Activated CD8-positive, alpha-beta T cell treated with anti-CD3 and anti-CD28 coated beads, Interleukin-2, amount 10 ng/mL, durations not matched to agents 7 days and 5 days (primary cell): ENCODE results near the gene MIB2. TPM values are rescaled to one million over a fixed set of nuclear protein-coding genes. Genes with fewer than 3 reads are reported as not detected.
"Not testable (repeated sequence)": the region's sequence is repeated elsewhere in the genome, so short reads cannot be mapped to it uniquely, and the experiment has no call there.

Source experiments
- ATAC-seq: fragments of 150-1000 bp; cut with Tn5 transposase; one replicate; pipeline ENCODE4 v1.10.0; 2021; ENCODE audit warnings: moderate library complexity
- CTCF ChIA-PET: fragments of 350-600 bp; sonication (Branson Sonifier 250); formaldehyde crosslinking; loops from one replicate; lab custom pipeline; 2021; ENCODE audit warnings: antibody characterized with exemption; lab: Charles Lee
- POLR2A ChIA-PET: fragments of 350-600 bp; sonication (Branson Sonifier 250); formaldehyde crosslinking; loops from one replicate; lab custom pipeline; 2021; ENCODE audit warnings: antibody characterized with exemption; lab: Charles Lee
- DNase-seq: peaks from one replicate; pipeline ENCODE4 v3.0.0-alpha.2; 2020
- H3K27ac Mint-ChIP-seq: one replicate; pipeline ENCODE4 v1.8.0; 2021; ENCODE audit warnings: mild to moderate bottlenecking, mixed read lengths
- H3K27me3 Mint-ChIP-seq: one replicate; pipeline ENCODE4 v1.8.0; 2021; ENCODE audit warnings: low read depth, mixed read lengths
- H3K36me3 Mint-ChIP-seq: one replicate; pipeline ENCODE4 v1.8.0; 2021; ENCODE audit warnings: low read depth, mixed read lengths
- H3K4me1 Mint-ChIP-seq: one replicate; pipeline ENCODE4 v1.8.0; 2021; ENCODE audit warnings: low read depth, mixed read lengths
- H3K4me3 Mint-ChIP-seq: one replicate; pipeline ENCODE4 v1.8.0; 2021; ENCODE audit warnings: mild to moderate bottlenecking, mixed read lengths
- H3K9me3 Mint-ChIP-seq: one replicate; pipeline ENCODE4 v1.8.0; 2022; ENCODE audit warnings: mixed read lengths; ENCODE audit not compliant: insufficient read depth
- total RNA-seq, 2 experiments: library from RNA; stranded (reverse); gene quantifications; one replicate each; pipeline ENCODE4 v1.2.3, GENCODE V29; 2021

MIB2 gene
- total RNA-seq, 2 experiments from 2014 or later, result 49.3 to 50.7 TPM

DNA sequence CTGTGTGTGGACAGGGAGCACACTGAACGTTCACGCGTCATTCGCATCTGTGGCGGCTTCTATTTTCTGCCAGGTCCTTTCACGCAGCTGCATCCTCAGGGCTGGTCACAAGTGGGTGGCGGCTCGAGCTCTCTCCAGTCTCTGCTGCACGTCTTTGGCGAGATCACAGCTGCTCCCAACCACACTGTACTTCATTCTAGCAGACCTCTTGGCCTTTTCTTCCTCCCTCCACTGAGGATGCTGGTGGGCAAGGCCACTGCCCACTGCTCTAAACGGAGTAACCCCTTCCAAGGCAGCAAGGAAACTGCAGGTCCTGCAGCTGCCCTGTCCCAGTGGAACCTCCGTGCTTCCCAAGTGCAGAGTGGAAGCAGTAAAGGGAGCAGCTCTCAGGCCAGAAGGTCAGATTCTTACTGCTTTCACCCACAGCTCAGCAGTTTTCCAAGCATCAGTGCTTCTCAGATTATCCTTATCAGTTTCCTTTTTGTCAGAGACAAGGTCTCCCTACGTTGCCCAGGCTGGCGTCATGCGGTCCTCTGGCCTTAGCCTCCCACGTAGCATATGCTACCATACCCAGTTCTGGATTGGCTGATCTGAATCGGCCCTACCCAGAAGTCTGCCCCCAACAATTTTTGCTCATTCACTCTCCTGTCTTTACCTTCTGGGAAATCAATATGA, 32.4 kb downstream of the MIB2 start:
- H3K9me3 Mint-ChIP-seq, H3K4me1 Mint-ChIP-seq, CTCF ChIA-PET, POLR2A ChIA-PET, H3K4me3 Mint-ChIP-seq, DNase-seq, H3K27ac Mint-ChIP-seq, ATAC-seq, H3K27me3 Mint-ChIP-seq: not testable (repeated sequence)
- peaks cover 44% of the 10 kb centered on the region for H3K36me3 Mint-ChIP-seq

DNA sequence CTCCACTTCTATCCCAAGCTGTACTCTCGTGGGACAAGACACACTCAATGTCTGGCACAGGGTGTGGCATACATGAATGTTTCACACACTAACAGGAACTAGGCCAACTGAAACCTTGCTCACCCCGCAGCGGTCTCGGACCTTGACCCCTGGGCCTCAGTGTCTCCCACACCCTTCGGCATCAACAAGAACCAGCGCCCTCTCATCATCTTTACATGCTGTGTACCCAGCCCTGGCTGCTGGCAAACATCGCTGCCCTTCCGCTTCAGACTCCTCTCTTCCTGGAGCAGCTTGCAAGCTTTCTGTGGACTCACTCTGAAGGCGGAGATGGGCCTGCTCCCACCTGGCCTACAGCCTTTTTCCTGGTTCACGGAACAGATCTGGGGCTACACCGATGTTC, 33.0 kb downstream of the MIB2 start:
- H3K4me1 Mint-ChIP-seq, H3K4me3 Mint-ChIP-seq, H3K27me3 Mint-ChIP-seq, H3K27ac Mint-ChIP-seq, ATAC-seq, POLR2A ChIA-PET, CTCF ChIA-PET, DNase-seq, H3K9me3 Mint-ChIP-seq: not testable (repeated sequence)
- peaks cover 45% of the 10 kb centered on the region for H3K36me3 Mint-ChIP-seq

DNA sequence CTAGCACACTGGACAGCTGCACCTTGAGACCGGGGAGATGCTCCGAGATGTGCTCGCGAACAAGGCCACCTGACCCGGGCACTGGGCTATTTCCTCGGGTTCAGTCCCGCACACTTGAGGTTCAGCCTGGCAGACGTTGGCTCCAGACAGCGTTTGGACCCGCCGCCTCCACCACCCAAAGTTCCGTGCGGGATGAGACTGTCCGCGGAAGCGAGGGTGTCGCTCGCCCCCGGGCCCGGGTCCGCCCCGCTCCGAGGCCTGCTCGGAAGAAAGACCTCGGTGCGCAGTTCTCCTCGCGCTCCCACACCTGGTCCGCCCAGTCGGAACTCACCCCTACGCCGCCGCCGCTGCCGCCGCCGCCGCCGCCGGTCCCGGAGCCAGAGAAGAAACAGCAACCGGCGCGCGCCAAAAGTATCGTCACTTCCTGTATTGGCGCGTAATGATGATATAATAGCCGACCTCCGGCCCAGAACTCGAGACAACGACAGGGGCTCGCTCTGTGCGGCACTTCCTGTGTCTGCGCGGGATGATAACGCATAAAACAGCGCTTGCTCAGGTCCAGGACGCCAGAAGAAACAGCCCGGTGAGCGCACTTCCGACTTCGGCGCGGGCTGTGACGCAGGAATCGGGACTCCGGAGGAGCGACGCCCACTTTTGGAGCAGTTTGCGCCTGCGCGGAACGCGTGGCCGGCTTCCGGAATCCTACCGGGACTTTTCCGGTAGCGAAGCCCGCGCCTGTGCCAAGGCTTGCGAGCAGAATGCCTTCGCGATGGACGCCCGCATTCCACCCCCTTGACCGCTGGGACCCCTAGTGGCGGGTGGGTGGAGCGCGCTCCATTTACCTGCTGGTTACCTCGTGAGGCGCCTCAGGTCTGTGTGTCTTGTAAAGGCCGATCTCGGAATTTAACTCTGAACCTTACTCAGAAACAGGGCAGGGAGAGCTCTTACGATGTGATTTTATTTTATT, 43.6 kb downstream of the MIB2 start, which contains the start of gene CDK11B:
CDK11B (minus strand) TSS at position 422 of the 967 bp plus-strand sequence. CDS start 1,519 bp downstream, outside the sequence.
- not testable (repeated sequence) for H3K27me3 Mint-ChIP-seq, H3K9me3 Mint-ChIP-seq, H3K4me1 Mint-ChIP-seq
- H3K27ac Mint-ChIP-seq, result peak within 1 kb of the TSS; percentile 99
- DNase-seq (peak; percentile 98), ATAC-seq (peak; percentile 97)
- POLR2A ChIA-PET, result interaction anchor here (0.9 kb wide), 1 partner anchor 20 kb away, joined by 4 read pairs; no protein-coding TSS in a partner anchor
- H3K36me3 Mint-ChIP-seq, result peaks cover 17% of the 10 kb centered on the region
- CTCF ChIA-PET, result interaction anchor here (0.9 kb wide), 1 partner anchor 20 kb away, joined by 3 read pairs; no protein-coding TSS in a partner anchor
- H3K4me3 Mint-ChIP-seq, result peak within 1 kb of the TSS; percentile 95

DNA sequence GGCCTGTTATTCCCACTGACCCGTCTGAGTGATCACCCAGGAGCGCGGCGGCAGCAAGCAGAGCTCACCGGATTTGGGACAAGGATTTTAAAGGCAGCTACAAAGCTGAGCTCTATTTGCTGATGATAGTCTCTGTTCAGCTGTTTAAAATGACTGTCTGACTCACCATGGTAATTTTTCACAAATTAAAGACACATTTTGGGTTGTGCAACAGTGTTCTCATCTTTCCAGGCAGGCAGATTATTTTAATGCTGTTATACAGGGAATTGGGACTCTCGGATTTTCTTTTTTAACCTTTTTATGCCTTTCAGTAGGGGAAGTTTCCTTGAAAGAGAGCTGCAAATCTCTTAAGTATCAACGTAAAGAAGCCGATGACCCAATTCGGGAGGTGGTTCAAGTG, 47.1 kb downstream of the MIB2 start:
- H3K4me1 Mint-ChIP-seq, ATAC-seq, DNase-seq, H3K4me3 Mint-ChIP-seq, H3K27ac Mint-ChIP-seq, H3K9me3 Mint-ChIP-seq, POLR2A ChIA-PET, CTCF ChIA-PET, H3K27me3 Mint-ChIP-seq: not testable (repeated sequence)
- peaks cover 13% of the 10 kb centered on the region for H3K36me3 Mint-ChIP-seq

DNA sequence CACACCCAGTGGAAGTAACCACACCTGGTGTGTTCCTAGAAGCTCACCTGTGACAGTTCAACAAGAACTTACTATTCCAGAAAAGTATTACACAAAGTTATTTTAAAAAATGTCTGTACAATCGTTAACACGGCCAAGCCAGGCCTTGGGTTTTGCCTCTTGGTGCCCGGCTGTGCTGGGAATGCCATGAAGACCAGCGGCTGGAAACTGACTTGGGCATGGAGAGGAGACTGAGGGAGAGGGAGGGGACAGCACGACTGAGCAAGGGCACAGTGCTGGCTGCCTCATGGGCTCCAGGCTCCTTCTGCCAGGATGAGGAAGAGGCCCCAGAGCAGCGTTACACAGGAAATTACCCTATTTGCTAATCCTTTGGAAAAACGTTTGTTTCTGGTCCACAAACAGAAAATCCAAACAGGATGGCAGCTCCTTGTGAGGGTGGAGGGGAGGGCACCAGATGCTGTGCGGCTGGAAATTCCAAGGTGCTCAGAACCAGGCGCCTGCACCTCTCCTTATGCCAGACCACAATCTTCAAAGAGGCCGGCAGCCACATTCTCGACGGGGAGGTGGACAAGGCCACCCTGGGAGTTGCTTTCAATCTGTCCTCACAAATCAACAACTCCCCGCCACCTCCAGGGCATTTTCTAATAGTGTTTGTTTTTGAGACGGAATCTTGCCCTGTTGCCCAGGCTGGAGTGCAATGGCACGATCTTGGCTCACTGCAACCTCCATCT, 47.7 kb downstream of the MIB2 start:
- peaks cover 16% of the 10 kb centered on the region for H3K36me3 Mint-ChIP-seq
- H3K27me3 Mint-ChIP-seq, ATAC-seq, DNase-seq, POLR2A ChIA-PET, H3K9me3 Mint-ChIP-seq, H3K4me1 Mint-ChIP-seq, H3K4me3 Mint-ChIP-seq, CTCF ChIA-PET: not testable (repeated sequence)
- H3K27ac Mint-ChIP-seq, result peak overlapping the region; percentile 63

DNA sequence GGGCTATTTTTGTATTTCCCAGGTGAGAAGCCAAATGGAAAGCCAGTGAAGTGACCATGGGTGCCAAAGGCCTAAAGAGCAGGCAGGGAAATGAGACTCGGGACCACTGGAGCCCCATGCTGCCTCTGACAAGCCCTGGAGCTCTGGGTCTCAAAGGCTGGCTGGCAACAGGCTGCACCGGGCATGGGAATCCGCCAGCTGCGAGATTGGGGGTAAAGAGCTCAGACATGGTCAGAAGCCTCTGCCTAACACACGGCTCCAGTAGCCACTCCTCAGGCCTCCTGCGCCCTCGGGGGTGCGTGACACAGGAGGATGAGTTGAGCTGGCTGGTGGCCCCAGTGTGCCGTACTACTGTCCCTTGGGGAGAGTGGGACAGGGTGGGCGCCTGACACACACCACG, 49.0 kb downstream of the MIB2 start:
- POLR2A ChIA-PET, H3K27me3 Mint-ChIP-seq, H3K4me1 Mint-ChIP-seq, DNase-seq, H3K9me3 Mint-ChIP-seq, H3K27ac Mint-ChIP-seq, ATAC-seq, H3K4me3 Mint-ChIP-seq: not testable (repeated sequence)
- CTCF ChIA-PET, result interaction anchor here (1.1 to 2.9 kb wide), 2 partner anchors 11 to 14 kb away, joined by 3 to 20 read pairs; no protein-coding TSS in a partner anchor
- peaks cover 16% of the 10 kb centered on the region for H3K36me3 Mint-ChIP-seq

DNA sequence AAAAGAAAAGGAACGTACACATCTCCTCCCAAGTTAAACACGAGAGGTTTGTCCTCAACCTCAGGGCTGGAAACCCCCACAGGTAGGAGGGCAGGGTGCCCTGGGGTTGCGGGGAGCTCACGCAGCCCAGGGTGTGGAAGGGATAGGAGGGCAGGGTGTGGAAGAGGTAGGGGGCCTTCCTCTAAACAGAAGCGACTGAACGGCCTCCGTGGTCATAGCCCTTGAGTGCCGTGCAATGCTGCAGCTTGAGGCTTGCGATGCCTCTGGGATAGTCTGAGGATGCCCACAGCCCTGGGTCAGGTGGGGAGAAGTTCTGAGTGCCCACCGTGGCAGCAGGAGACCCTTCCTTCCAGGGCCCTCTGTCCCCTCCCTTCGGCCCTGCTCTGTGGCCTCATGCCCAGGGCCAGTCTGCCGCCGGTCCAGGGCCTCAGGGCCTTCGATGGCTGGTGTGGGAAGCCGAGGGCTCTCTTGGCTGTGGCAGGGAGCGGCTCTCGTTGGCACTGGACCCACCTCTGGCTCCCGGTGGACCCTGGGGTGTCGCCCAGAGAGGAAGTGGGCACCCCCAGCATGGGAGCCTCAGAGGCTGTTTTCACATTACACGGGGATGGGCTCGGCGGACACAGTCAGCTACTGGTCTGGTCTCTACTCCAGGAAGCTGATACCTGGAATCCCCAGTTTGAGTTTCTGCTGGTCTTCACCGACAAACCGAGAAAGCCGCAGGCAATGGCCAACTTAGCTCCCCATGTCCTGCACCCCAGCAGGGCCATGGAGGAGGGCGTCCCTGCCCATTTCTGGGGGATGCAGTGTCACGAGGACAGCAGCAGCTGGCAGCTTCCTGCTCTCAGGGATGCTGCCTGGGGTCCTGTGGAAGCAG, 49.9 kb downstream of the MIB2 start:
- H3K4me1 Mint-ChIP-seq, result peaks cover 9% of the 10 kb centered on the region
- H3K27ac Mint-ChIP-seq, result no peak overlapping the region
- peaks cover 21% of the 10 kb centered on the region for H3K36me3 Mint-ChIP-seq
- ATAC-seq (no peak), DNase-seq (no peak)
- ChIA-PET POLR2A (interaction anchor here (1.2 to 1.8 kb wide), 2 partner anchors 13 to 64 kb away, joined by 6 to 7 read pairs; no protein-coding TSS in a partner anchor), CTCF (interaction anchor here (0.8 to 2.9 kb wide), 7 partner anchors 12 to 64 kb away, joined by 3 to 20 read pairs (median 4); no protein-coding TSS in a partner anchor)
- no peaks in the 10 kb centered on the region for H3K27me3 Mint-ChIP-seq
- H3K4me3 Mint-ChIP-seq, result no peak overlapping the region
- no peaks in the 10 kb centered on the region for H3K9me3 Mint-ChIP-seq

DNA sequence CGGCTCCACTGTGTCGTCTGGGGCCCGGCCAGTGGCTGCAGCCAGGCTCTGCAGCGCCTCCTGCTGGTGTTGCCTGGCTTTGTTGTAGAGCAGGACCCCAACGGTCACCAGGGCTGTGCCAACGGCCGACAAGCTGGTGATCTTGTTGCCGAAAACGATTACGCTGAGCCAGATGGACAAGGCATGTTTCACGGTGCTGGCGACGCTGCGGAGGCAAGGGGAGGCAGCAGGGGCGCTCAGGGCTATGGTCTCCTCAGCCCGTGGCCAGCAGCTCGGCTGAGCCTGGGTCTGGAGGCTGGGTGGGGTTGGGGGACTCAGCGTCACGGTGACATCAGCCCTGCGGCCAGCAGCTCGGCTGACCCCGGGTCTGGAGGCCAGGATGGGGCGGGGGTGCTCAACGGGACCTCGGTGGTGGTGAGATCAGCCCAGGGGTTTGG, 50.5 kb downstream of the MIB2 start:
- ATAC-seq, result peak; percentile 42
- POLR2A ChIA-PET, result interaction anchor here (1.2 to 1.8 kb wide), 2 partner anchors 12 to 63 kb away, joined by 6 to 7 read pairs; no protein-coding TSS in a partner anchor
- Mint-ChIP-seq H3K4me3 (no peak overlapping the region), H3K9me3 (no peaks in the 10 kb centered on the region), H3K27ac (no peak overlapping the region), H3K27me3 (no peaks in the 10 kb centered on the region), H3K4me1 (peaks cover 9% of the 10 kb centered on the region), H3K36me3 (peaks cover 21% of the 10 kb centered on the region)
- no peak for DNase-seq
- CTCF ChIA-PET, result interaction anchor here (0.8 to 2.9 kb wide), 6 partner anchors 13 to 64 kb away, joined by 3 to 20 read pairs (median 4); no protein-coding TSS in a partner anchor

DNA sequence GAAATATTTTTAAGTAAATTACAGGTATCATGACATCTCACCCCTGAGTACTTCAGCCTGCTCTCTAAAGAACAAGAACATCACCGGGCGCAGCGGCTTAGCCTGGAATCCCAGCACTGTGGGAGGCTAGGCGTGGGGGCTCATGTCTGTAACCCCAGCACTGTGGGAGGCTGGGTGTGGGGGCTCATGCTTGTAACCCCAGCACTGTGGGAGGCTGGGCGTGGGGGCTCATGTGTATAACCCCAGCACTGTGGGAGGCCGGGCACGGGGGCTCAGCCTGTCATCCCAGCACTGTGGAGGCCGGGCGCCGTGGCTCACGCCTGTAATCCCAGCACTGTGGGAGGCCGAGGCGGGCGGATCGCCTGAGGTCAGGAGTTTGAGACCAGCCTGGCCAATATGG, 51.2 kb downstream of the MIB2 start:
- no peak overlapping the region for H3K27ac Mint-ChIP-seq
- ChIA-PET POLR2A (interaction anchor here (1.8 kb wide), 1 partner anchor 62 kb away, joined by 7 read pairs; no protein-coding TSS in a partner anchor), CTCF (interaction anchor here (1.8 to 2.9 kb wide), 2 partner anchors 12 to 63 kb away, joined by 8 to 20 read pairs; no protein-coding TSS in a partner anchor)
- DNase-seq, result no peak
- H3K27me3 Mint-ChIP-seq, result no peaks in the 10 kb centered on the region
- H3K9me3 Mint-ChIP-seq, result no peaks in the 10 kb centered on the region
- no peak for ATAC-seq
- peaks cover 6% of the 10 kb centered on the region for H3K4me1 Mint-ChIP-seq
- no peak overlapping the region for H3K4me3 Mint-ChIP-seq
- H3K36me3 Mint-ChIP-seq, result peaks cover 28% of the 10 kb centered on the region
